ENCODE data around the gene GBP1. TPM values are rescaled to one million over a fixed set of nuclear protein-coding genes. Genes with fewer than 3 reads are reported as not detected.

Gene GBP1
- total RNA-seq, 1 experiment from 2014 or later = 0.15 TPM

DNA sequence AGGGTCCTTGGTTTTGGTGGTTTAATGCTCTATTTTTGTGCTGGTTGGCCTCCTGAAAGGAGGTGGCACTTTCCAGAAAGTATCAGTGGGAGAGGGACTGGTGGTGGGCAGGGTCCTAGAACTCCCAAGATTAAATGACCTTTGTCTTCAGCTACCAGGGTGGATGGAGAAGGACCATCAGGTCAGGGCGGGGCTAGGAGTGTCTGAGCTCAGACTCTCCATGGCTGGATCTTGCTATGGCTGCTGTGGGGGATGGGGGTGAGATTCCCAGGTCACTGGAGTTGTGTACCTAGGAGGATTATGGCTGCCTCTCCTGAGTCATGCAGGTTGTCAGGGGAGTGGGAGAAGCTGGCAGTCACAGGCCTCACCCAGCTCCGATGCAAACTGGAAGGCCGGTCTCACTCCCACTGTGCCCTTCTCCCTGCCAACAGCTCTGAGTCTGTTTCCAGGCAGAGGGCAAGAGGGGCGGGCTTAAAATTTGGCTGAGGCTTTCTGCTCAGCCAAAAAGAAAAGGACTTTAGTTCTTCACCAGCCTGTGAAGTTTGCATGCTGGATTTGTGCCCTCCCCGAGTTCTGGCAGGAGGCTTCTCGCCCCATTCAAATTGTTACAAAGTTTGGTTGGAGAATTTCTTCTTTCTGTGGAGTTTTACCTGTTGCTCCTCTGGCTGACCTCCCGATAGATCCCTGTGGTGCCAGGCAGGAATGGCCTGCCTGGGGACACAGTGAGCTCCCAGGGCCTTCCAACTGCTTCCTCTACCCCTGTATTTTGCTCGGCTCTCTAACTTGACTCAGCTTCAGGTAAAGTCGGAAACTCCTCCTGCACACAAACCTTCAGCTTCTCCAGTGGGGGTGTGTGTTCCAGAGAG, 59.5 kb downstream of the GBP1 start:
- Histone ChIP-seq H3K9ac (ENCODE audit: low read length) (no peak overlapping the region), H4K20me1 (ENCODE audit: insufficient read depth) (no peaks in the 10 kb centered on the region), H3K27me3 (ENCODE audit: insufficient read depth, low read length) (no peaks in the 10 kb centered on the region), H3K9me2 (ENCODE audit: insufficient read depth) (no peaks in the 10 kb centered on the region), H3K79me2 (ENCODE audit: insufficient read depth, low read length) (no peaks in the 10 kb centered on the region), H3K4me3 (replicated peaks in 1 of 2; ENCODE audit: low read depth in 1 of 2, low read length in 2 of 2) (no peak overlapping the region), H3K4me2 (ENCODE audit: low read length) (no peak overlapping the region), H3K4me1 (ENCODE audit: control insufficient read depth in 1 of 2, insufficient read depth in 2 of 2, low read length in 2 of 2) (no peaks in the 10 kb centered on the region), H2AFZ (ENCODE audit: low read depth, low read length, poor library complexity, severe bottlenecking) (no peak overlapping the region), H3K27ac (ENCODE audit: low read depth, low read length) (no peak overlapping the region), H3K9me3 (ENCODE audit: control insufficient read depth in 1 of 2, insufficient read depth in 1 of 2, low read depth in 1 of 2, low read length in 2 of 2) (no peaks in the 10 kb centered on the region), H3K36me3 (ENCODE audit: control insufficient read depth in 1 of 2, insufficient read depth in 2 of 2, low read length in 2 of 2) (no peaks in the 10 kb centered on the region)
- intact Hi-C loops (cut with micrococcal nuclease) = no loop called here
- ChIA-PET CTCF (no interaction called here), RAD21 (ENCODE audit: low non-redundant PET in 1 of 2, low total read pairs in 2 of 2, uncharacterized antibody in 2 of 2, unreplicated experiment in 2 of 2) (no interaction called here), POLR2A (no interaction called here)
- no TSS peak for BruUV-seq (replicated peaks)
- no peak for DNase-seq (ENCODE audit: low read depth, low spot score)
- no peak for TF ChIP-seq RAD21 (IDR thresholded peaks at IDR 0.05; ENCODE audit: low read depth)
- TF ChIP-seq, protein P1, sequence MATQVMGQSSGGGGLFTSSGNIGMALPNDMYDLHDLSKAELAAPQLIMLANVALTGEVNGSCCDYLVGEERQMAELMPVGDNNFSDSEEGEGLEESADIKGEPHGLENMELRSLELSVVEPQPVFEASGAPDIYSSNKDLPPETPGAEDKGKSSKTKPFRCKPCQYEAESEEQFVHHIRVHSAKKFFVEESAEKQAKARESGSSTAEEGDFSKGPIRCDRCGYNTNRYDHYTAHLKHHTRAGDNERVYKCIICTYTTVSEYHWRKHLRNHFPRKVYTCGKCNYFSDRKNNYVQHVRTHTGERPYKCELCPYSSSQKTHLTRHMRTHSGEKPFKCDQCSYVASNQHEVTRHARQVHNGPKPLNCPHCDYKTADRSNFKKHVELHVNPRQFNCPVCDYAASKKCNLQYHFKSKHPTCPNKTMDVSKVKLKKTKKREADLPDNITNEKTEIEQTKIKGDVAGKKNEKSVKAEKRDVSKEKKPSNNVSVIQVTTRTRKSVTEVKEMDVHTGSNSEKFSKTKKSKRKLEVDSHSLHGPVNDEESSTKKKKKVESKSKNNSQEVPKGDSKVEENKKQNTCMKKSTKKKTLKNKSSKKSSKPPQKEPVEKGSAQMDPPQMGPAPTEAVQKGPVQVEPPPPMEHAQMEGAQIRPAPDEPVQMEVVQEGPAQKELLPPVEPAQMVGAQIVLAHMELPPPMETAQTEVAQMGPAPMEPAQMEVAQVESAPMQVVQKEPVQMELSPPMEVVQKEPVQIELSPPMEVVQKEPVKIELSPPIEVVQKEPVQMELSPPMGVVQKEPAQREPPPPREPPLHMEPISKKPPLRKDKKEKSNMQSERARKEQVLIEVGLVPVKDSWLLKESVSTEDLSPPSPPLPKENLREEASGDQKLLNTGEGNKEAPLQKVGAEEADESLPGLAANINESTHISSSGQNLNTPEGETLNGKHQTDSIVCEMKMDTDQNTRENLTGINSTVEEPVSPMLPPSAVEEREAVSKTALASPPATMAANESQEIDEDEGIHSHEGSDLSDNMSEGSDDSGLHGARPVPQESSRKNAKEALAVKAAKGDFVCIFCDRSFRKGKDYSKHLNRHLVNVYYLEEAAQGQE (IDR thresholded peaks at IDR 0.05; ENCODE audit: low read depth) = no peak
- no peak for TF ChIP-seq EZH2phosphoT487 (IDR thresholded peaks at IDR 0.05; ENCODE audit: borderline replicate concordance)
- no peak for TF ChIP-seq EZH2 (IDR thresholded peaks at IDR 0.05)
- TF ChIP-seq, protein P2, sequence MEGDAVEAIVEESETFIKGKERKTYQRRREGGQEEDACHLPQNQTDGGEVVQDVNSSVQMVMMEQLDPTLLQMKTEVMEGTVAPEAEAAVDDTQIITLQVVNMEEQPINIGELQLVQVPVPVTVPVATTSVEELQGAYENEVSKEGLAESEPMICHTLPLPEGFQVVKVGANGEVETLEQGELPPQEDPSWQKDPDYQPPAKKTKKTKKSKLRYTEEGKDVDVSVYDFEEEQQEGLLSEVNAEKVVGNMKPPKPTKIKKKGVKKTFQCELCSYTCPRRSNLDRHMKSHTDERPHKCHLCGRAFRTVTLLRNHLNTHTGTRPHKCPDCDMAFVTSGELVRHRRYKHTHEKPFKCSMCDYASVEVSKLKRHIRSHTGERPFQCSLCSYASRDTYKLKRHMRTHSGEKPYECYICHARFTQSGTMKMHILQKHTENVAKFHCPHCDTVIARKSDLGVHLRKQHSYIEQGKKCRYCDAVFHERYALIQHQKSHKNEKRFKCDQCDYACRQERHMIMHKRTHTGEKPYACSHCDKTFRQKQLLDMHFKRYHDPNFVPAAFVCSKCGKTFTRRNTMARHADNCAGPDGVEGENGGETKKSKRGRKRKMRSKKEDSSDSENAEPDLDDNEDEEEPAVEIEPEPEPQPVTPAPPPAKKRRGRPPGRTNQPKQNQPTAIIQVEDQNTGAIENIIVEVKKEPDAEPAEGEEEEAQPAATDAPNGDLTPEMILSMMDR (IDR thresholded peaks at IDR 0.05 in 2 of 3, conservative IDR thresholded peaks at IDR 0.05 in 1 of 3; ENCODE audit: borderline replicate concordance in 1 of 3, insufficient read depth in 1 of 3, low read depth in 2 of 3, low read length in 2 of 3) = no peak
- ATAC-seq = no peak

Other genes starting within 250 kb of the GBP1 start
- 31.8 TPM for gene GTF2B, start 173.6 kb downstream of the GBP1 start, total RNA-seq (2021; ENCODE audit: unreplicated experiment)
- gene KYAT3, start 72.6 kb downstream of the GBP1 start, total RNA-seq (2021; ENCODE audit: unreplicated experiment) = 23.4 TPM
- 14.5 TPM for gene RBMXL1, start 72.6 kb downstream of the GBP1 start, total RNA-seq (2021; ENCODE audit: unreplicated experiment)
- gene GBP3, start 42.3 kb downstream of the GBP1 start, total RNA-seq (2021; ENCODE audit: unreplicated experiment) = 1.2 TPM
- gene GBP2, start 60.9 kb upstream of the GBP1 start, total RNA-seq (2021; ENCODE audit: unreplicated experiment) = 0.98 TPM
- not detected for gene GBP7, start 110.8 kb upstream of the GBP1 start, total RNA-seq (2021; ENCODE audit: unreplicated experiment)
- 0.05 TPM for gene GBP4, start 133.7 kb upstream of the GBP1 start, total RNA-seq (2021; ENCODE audit: unreplicated experiment)
- 0.17 TPM for gene GBP5, start 207.7 kb upstream of the GBP1 start, total RNA-seq (2021; ENCODE audit: unreplicated experiment)

Data from HCT116 (cell line).